GM21576 (cell line): Measurements from ENCODE around the gene CLSTN3.
A peak's percentile ranks its signal among the peaks of the same experiment; 100 is the strongest.

Source experiments
- ATAC-seq: cut with Tn5 transposase; IDR thresholded peaks from one replicate; pipeline ENCODE4 v1.9.1; 2021; ENCODE audit warnings: mild to moderate bottlenecking, moderate library complexity; ENCODE audit not compliant: unreplicated experiment

The CLSTN3 gene

DNA sequence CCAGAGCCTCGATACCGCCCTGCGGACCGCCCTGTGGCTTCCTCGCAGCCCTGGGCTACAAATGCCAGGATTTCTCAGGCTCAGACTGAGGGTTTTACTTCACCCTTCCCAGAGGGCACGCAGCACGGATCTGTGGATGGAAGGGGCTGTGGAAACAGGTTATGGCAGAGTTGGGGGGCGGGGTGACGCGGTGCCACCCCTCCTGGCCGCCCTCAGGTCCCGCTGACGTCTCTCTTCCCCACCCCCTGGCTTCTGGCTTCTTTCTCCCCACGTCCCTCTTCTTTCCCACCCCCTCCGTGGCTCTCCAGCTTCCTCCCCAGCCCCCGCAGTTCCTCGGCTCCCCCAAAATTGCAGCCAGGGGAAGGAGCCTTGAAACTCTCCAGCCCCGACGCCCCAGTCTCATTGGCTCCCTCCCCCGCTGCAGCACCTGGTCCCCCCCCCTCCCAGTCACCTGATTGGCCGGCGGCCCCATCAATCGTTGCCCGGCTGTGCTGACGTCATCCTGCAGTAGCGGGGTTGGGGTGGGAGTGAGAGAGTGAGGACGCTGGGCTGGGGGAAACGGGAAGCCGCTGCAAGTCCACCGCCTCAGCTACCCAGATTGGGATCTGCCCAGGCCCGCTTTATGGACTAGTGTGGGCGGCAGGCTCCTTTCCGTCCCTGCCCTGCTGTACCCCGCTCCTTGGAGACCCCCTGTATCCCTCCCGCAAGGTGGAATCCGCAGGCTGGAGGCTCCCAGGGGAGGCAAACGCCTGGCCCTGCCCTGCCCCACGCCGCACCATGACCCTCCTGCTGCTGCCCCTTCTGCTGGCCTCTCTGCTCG is at the start of gene CLSTN3:
TSS of gene CLSTN3 (plus strand) at position 500 of the 820 bp plus-strand sequence. CDS start at position 778, 278 bp downstream.
- peak; percentile 67 for ATAC-seq

GRCh38 chr12:7081037-7081436 is 49.1 kb upstream of the CLSTN3 start:
- no peak for ATAC-seq

- no peak for ATAC-seq
These were observed 47.0 kb upstream of the CLSTN3 start for GRCh38 chr12:7083125-7083524.

DNA sequence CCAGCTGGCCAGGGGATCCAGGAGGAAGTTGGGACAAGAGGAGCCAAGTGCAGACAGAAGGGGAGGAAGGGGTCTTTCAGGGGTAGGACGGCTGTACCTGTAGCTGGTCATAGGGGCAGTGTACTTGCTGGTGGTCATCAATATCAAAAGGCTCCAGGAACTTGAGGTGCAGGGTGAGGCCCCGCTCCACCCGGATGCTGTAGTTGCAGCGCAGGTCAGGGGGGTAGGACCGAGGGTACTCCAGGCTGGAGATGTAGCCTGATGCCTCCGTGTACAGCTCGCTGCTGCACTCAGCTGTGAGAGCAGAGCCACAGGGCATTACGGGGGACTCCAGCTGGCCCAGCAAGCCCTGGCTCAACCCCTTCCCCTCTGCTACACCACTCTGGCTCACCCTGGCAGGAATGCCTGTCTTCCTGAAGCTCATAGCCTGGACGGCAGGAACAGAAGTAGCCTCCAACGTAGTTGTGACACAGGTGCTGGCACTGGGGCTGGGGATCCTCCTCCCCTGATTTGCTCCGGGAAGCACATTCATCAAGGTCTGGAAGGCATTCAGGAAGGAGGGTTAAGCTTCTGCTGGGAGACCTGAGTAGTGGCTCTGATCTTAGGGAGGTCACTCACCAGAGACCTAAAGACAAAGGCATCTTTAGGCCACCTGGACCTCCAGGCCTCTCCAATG is 40.8 kb upstream of the CLSTN3 start:
- ATAC-seq = no peak

- no peak for ATAC-seq
These were observed 39.8 kb upstream of the CLSTN3 start for GRCh38 chr12:7090222-7090998.

DNA sequence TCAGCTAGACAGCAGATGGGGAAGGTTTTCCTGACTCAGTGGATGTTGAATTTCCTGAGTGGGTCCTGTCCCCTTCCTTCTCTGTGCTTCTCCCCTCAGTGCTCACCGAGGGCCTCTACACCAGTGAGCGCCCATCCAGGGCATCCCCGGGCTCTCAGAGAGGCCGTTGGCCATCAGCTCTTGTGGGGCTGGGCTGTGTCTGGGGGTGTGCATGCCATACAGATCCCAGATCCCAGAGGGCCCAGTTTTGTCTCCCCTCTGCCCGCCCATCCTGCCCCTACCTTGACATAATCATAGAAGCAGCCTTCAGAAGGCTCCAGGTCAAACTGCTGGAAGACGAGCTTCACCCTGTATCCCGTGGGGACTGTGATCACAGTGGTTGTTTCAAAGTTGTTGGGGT is 39.0 kb upstream of the CLSTN3 start:
- no peak for ATAC-seq

GRCh38 chr12:7091660-7092228 is 38.4 kb upstream of the CLSTN3 start:
- ATAC-seq = no peak

DNA sequence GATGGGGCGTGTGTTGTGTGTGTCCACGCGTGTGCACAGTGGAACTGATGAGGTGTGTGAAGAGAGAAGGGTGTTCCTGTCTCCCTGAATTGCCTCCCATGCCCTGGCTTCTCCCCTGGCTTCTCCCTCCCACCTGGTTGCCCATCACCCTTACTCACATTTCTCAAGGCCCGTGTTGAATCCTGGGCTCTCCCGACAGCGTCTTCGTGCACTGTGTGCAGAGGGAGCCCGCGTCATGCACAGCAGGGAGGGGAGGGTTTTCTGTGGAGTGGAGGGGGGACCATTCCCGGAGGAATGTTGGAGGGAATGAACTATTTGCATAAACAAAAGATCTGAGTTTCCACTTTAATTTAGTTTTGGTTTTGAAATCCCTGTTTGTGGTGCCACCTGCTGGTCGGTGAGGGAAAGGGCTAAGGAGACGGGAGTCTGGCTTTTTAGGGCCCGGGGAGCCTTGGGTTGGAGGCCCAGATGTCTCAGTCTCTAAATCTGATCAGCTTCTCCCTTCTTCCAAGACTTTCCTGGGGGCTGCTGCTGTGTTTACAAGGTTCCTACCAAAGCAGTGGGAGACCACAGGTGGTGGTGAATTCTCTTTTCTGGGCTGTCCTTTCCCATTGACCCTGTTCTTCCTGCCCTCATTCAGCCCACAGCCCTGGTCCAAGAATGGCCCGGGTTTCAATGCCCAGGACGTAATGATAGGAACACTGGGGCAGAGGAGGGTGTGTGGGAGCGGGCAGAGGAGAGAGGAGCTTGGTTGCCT is 37.8 kb upstream of the CLSTN3 start, which contains the start of gene C1R:
TSS of gene C1R (minus strand) at position 217 of the 757 bp plus-strand sequence. CDS start at position 160, 57 bp downstream.
- ATAC-seq = no peak

DNA sequence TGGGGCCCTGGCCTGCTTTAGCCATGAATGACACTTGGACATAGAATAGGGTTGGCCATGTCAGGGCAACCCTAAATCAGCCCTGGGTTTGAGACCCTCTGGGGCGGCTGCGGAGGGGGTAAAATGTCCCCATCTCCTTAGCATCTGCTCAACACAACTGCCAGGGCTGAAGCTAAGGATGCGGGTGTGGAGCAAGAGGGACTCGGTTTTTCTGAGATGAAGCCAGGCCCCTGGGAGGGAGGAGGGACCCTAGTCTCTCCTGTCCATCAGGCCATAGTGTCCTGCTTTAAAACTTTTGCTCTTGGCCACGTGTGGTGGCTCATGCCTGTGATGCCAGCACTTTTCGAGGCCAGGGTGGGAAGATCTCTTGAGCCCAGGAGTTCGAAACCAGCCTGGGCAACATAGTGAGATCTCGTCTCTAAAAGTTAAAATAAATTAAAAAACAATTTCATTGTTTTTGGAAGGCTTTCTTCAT is 37.1 kb upstream of the CLSTN3 start:
- ATAC-seq = no peak

DNA sequence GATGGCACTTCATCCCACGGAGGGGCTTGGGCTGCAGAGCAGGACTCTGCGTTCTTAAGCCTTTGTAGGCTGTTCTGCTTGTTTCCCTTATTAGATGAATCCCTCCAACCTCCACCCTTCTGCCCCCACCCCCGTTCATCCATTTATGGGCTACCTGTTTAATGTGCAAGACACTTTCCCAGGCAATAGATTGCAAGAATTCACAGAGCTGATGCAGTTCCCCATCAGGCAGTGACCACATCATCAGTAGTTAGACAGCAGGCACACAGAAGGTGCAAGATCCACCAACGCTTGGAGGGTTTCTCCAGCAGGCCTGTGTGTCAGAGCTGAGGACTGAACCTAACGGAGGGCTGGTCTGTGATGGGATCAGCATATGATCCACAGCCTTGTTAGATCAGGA is 36.7 kb upstream of the CLSTN3 start:
- ATAC-seq = no peak

- no peak for ATAC-seq
These were observed 36.3 kb upstream of the CLSTN3 start for GRCh38 chr12:7093892-7094291.

- ATAC-seq = no peak
These were observed 33.9 kb upstream of the CLSTN3 start for GRCh38 chr12:7096006-7096932.

- ATAC-seq = no peak
These were observed 33.2 kb upstream of the CLSTN3 start for GRCh38 chr12:7096979-7097378.

DNA sequence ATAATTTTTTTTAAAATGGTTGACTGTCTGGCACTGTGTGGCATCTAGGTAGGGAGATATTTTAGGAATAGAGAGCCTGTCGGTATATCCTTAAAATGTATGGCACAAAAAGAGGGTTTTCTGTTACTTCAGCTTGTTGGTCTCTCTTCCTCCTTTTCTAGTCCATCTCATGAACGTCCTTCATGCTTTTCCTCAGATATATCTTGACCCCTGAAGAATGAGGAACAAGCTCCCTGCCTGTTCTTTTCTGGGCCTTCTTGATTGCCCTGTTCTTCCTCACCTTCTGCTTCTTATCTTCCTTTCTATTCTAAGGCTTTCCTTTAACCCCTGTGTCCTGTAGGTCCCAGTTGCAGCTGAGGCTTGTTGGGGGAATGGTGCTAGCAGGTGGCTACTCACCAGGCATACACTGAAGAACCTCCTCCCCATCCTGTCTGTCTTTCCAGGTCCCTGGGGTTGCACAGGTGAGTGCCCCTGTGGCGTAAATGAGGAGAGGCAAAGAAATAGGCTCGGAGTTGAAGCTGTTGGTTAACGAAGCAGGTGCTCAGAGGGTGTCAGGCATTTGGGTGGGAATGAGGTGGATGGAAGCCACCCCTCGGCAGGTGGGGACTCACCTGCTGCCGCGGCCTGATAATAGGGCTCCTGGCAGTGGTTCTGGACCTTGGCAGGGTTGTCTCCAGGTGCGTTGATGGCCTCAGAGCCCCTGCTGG is 30.7 kb upstream of the CLSTN3 start:
- no peak for ATAC-seq

- ATAC-seq = no peak
These were observed 29.9 kb upstream of the CLSTN3 start for GRCh38 chr12:7100239-7100638.

- ATAC-seq = no peak
These were observed 29.0 kb upstream of the CLSTN3 start for GRCh38 chr12:7101047-7101693.

DNA sequence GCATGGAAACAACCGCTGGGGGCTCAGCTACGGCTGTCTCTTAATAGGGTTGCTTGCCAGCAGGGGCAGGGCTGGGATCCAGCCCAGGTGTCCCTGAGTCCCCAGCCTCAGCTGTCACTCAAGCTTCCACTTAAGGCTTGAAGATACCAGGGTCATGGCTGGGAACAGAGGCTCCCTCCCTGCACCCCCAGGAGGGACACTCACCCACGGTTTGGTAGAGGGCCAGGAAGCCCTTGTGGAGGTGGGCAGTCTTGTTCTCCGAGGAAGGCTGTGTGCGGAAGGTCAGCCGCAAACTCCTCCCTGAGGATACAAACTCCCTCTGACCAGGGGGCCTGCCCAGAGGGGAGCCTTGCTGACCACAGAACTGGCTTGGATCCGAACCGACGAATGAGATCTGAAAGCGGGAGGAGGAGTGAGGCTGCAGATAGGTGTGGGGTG is 28.5 kb upstream of the CLSTN3 start:
- ATAC-seq = no peak

DNA sequence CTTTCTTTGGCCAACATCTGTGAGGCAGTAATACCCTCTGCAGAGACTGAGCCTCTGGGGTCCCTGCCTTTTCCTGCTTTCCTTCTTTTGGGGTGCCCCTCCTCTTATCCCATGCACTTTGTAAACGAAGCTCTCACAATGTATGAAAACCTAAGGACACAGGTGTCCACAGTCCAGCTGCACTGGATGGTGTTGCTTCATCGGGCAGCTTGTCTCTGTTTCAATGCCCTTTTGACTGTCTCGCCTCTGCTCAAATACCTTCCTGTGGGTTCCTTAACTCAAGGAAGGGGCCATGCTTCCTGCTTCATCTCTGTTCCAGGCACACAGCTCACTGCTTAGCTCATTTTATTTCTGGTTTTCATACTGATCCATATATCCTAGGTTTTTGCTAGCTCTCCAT is 27.6 kb upstream of the CLSTN3 start:
- ATAC-seq = no peak
